Posterior vena cava (tissue), 2 donors: Measurements from ENCODE around the gene ATP5MC3. TPM values are rescaled to one million over a fixed set of nuclear protein-coding genes. Genes with fewer than 3 reads are reported as not detected.
A peak's percentile ranks its signal among the peaks of the same experiment; 100 is the strongest.
"Not testable (repeated sequence)": the region's sequence is repeated elsewhere in the genome, so short reads cannot be mapped to it uniquely, and the experiment has no call there.

ENCODE experiments used
- DNase-seq: peaks from one replicate; pipeline ENCODE4 v3.0.0-alpha.2; 2020; ENCODE audit warnings: low spot score
- intact Hi-C, 2 donors: fragments of 100-400 bp; cut with DNase I; formaldehyde crosslinking; loops; one replicate each; pipeline versions ENCODE4 v1.14.1 to v1.14.2; 2022 to 2023
- long read RNA-seq, 2 donors: library from polyadenylated mRNA; unstranded; transcript quantifications; one replicate each; pipeline ENCODE4 v2.0.0, GENCODE V29; 2020 to 2021
- total RNA-seq, 2 donors: library from RNA; stranded (reverse); fragmentation: NEBNext Ultra II Directional; extraction: Animal tissue kit (Norgen Biotek cat#: 25700); gene quantifications; one replicate each; pipeline ENCODE4 v1.2.1, GENCODE V29; 2021
- donor health status: DM: yes; HTN: yes; CAD: no.
- donor health status: DM: yes; HTN: yes; CAD: no.

The ATP5MC3 gene
- total RNA-seq = 100 to 1,000 TPM; 120 to 139 TPM
- long read RNA-seq, donor 1, full-length matches to known transcripts = 29 of 33 reads
- long read RNA-seq, donor 1, partial matches to known transcripts = 3 of 33 reads
- long read RNA-seq, donor 1, other reads (novel, unspliced or antisense) = 1 of 33 reads
- long read RNA-seq, donor 2, full-length matches to known transcripts = 59 of 61 reads
- long read RNA-seq, donor 2, partial matches to known transcripts = 1 of 61 reads
- long read RNA-seq, donor 2, other reads (novel, unspliced or antisense) = 1 of 61 reads

DNA sequence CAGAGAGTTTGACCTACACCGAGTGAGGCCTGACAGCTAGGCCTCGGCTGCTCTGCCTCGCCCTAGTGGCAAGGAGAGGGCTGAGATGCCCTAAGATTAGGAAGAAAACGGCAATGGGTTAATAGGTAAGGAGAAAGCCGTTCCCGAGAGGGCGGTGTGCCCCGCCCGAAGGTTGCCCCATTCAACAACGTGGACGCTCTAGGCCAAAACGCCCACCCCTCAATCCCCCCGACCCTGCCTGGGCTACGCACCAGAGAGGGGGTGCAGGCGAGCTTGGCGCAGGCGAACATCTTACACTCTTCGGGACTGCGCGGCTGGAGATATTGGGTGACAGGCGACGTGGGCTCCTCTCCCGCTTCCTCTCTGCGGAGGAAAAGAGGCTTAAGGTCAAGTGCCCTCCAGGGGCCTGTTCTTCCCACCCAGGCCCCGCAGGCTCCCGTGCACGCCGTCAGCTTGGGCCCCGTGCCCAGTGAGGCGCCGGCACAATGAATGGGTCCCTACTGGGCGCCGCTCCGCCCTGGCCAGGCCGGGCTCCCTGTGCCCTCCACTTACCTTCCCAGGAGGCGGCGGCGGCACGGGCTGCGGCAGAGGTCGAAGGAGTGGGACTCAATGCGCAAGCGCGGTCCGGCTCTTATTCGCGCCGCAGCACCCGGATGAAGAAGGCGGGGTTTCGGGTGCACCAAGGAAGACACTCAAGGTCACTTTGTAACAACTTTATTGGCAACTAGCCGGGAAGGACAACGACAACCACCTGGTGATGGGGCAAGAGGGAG is at the start of gene ATP5MC3:
TSS of gene ATP5MC3 (minus strand) at position 607 of the 773 bp plus-strand sequence. CDS start at position 290, 317 bp downstream.
- intact Hi-C loops = no loop called here
- DNase-seq = peak; percentile 98

DNA sequence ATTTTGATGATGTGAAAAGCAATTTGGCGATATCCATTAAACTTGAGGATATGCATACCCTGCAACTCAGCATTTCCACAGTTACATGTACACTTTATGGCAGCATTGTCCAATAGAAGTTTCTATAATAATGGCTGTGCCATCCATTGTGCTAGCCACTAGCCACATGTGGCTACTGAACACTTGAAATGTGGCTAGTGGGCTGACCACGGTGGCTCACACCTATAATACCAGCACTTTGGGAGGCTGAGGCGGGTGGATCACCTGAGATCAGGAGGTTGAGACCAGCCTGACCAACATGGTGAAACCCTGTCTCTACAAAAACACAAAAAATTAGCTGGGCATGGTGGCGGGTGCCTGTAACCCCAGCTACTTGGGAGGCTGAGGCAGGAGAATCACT is 47.1 kb upstream of the ATP5MC3 start:
- intact Hi-C loops, DNase-seq: not testable (repeated sequence)

DNA sequence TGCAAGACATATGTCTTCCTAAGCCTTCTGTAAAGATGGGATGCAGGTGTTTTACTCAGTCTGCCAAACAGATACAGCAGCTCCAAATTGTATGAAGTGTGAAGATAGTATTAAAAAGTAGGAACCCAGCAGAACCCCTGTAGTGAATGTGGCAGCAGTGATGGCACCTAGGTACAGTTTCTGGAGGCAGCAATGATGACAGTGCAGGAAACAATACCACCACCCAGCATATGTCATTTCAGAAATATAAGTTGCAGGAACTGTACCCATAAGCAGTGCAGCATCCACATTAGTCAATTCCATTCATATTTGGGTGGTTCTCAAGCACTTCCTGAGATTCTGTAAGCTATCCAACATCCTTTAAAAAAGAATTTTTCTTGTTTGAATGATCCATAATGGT is 46.7 kb upstream of the ATP5MC3 start:
- DNase-seq = no peak
- intact Hi-C loops = no loop called here

DNA sequence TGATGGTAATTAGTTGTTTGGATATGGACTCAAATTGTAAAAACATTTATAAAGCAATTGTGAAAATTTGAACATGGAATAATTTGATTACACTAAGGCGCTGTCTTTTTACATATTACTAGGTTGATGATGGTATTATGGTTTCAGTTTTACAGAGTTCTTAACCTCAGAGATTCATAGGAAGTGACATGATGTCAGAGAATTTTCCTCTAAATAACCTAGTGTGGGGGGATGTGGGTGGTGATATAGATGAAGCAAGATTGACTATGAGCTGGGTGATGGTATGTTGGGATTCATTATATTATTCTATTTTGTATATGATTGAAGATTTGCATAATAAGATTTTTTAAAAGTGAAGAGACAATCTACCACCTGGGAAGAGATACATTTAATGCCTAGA is 45.9 kb upstream of the ATP5MC3 start:
- no peak for DNase-seq
- intact Hi-C loops = no loop called here

DNA sequence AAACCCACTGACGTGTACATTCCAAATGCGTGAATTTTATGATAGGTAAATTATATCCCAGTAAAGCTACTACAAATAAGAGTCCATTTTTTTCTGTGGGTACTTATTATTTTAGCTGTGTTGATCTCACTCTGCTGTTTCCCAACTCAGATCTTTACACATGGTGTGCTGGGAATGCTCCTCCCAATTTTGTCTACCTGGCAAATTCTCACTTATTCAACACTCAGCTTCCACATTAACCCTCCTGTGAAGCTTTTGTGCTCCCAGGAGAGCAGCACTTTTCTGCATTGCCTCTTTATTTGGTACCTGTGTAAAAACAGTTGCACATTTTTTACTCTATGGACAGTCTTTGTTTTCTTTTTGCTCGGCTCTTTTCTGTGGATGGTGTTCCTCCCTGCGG is 38.6 kb upstream of the ATP5MC3 start:
- DNase-seq = no peak
- intact Hi-C loops = no loop called here

DNA sequence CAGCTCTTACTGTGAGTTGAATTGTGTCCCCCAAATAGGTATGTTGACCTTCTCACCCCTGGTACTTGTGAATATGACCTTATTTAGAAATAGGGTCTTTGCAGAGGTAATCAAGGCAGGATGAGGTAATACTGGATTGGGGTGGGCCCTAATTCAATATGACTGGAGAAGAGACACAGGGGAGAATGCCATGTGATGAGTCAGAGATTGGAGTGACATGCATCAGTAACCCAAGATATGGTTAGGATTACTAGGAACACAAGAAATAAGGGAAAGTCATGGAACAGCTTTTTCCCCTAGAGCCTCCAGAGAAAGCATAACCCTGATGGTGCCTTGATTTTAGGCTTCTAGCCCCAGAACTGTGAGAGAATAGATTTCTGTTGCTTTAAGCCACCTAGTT is 37.0 kb upstream of the ATP5MC3 start:
- no peak for DNase-seq
- intact Hi-C loops = no loop called here

DNA sequence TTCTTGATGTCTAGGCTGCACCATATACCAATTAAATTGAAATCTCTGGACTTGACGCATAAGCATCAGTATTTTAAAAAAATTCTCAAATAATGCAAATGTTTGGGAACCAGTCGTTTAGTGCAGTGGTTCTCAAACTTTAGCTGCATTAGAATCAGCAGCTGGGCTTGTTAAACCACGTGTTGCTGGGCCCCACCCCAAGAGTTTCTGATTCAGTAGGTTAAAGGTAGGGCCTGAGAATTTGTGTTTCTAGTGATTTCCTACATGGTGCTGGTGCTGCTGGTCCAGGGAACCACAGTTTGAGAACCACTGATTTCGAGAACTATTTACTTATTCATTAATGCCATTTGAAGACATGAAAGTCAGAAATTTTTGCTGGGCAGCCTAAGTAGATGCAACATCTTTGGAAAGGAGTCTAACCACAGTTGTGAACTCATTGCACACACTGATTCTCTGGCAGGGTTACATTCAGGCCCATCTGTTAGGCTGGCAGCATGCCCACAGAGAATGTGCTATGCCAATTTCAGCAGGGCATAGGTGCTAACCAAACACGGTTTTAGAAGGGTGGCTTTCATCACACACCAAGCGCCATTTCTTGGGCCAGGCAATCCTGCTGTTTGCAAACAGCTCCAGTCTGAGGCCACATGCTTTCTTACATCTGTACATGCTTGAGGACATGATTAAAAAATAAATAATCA is 26.4 kb upstream of the ATP5MC3 start:
- no peak for DNase-seq
- intact Hi-C loops = no loop called here

DNA sequence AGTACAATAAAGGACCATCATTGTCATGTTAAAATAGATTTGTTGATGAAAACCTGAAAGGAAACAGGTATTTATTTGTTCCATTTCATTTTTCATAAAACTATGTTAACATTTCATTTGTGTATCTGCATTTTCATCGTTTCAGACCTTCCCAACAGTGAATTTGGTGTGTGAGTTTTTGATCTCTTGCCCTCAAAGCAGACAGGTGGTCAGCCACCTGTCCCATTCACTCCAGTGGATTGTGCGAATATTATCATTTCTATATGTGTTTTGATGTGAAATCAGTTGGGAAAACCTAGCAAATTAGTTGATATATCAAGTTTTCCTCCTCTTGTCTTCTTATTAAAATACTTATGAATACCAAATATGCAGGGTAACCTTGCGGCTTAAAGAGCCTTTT is 25.4 kb upstream of the ATP5MC3 start:
- DNase-seq = no peak
- intact Hi-C loops = no loop called here

DNA sequence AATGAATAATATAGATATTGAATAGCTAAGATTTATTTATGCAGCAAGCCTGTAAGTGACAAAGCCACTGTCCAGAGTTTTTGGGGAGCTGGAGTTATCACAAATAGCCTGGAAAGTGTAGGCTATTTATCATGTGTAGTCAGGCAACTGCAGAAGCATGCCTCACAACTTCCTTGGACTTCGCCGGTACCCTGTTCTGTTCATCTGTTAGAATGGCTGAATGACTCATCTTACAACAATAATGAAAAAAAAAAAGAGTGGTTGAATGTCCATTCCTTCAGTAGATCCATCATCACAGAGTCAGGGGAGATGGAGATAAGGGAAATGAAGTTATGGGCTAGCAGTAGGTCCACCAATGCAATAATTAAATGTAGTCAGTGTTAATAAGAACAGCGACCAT is 24.0 kb upstream of the ATP5MC3 start:
- intact Hi-C loops = no loop called here
- no peak for DNase-seq

DNA sequence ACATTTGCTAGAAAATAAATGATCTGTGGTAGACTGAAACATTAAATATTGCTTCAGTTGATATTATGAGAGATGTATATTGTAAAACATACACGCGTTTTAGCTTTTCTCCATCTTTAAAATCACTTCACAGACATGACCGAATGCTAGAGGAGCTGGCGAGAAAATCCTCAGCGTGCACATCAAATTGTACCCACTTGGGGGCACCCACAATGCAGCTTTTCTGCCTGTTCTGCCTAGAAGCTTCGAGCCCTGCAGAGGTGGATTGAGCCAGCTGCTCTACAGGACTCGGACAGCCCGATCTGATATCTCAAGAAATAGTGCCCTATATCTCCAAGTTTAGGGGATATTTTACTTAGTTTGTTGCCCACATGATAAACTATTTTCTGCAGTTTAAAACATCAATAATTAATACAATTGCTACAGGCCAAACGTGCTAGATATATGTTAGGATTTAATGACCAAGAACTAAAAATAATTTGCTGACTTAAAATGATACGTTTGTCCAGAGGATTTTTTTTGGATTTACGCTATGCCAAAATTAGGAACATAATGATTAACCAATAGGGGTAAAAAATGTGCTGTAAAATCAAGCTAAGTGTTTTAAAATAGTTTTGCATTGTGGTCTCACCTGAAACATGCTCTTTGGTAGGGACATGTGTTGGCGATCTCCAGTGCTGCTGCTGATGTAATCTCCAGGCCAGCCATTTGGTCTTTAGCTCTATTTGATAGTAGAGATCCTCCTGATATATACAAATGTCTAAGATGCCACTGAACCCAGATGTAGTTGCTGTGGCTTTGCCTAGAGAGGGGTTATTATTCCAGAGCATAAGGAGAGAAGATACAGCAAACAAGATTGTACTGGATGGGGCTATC is 22.3 kb upstream of the ATP5MC3 start:
- DNase-seq = no peak
- intact Hi-C loops = no loop called here

DNA sequence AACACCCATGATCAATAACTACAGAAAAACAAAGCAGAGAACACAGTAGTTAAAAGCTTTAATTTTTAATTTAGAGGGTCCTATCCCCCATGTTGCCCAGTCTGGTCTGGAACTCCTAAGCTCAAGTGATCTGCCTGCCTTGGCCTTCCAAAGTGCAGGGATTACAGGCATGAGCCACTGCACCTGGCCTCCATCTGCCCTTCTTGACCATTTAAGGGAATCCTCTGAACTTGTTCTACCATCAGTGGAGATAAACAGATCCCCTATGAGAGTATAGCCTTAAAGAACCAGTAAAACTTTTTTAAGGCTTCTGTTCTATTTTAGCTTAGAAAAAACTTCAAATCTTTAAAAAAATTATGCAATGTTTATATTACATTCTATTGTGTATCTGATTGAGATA is 13.5 kb upstream of the ATP5MC3 start:
- intact Hi-C loops = no loop called here
- DNase-seq = no peak

DNA sequence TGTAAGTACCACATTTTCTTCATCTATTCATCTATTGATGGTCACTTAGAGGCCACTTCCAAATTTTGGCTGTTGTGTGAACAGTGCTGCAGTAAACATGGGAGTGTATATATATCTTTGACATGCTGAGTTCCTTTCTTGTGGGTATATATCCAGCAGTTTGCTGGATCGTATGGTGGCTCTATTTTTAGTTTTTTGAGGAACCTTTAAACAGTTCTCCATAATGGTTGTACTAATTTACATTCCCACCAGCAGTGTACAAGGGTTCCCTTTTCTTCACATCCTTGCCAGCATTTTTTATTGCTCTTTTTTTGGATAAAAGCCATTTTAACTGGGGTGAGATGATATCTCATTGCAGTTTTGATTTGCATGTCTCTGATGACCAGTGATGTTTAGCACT is 7.3 kb upstream of the ATP5MC3 start:
- DNase-seq = no peak
- intact Hi-C loops = no loop called here

DNA sequence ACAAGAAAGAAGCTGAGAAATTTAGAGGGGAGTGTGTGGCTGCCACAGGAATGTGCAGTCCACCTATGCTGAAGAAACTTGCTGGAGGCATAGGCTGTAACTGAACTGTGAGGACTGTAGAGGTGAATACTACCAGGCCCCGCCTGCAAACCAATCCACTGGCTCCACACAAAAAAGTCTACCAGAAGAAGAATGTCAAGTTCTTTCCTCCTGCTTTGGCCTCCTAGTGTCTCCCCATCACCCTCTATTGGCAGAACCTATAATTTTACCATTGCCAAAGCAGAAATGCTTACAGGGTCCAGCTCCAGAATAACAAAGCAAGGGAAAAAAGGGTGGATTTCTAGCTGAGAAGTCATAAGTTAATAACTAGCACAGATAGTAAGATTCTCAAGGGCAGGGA is 5.9 kb upstream of the ATP5MC3 start:
- DNase-seq = no peak
- intact Hi-C loops = no loop called here

DNA sequence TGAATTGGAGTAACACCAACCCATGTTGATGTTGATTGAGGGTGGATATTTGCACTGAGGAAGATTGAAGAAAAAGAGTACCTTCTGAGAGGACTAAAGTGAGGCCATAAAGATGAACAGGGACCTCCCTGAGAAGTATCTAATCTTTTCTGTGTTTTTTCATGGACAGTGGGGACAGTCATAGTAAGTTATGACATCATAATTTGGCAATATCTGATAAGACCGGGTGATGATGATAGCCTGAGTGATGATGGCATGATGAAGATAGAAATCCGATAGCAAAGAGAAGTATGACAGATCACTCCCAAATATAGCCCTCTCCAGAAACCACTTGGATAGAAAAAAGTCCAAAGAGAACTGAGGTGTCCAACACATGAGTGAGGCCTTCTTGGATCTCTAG is 2.2 kb upstream of the ATP5MC3 start:
- DNase-seq = no peak
- intact Hi-C loops = no loop called here

DNA sequence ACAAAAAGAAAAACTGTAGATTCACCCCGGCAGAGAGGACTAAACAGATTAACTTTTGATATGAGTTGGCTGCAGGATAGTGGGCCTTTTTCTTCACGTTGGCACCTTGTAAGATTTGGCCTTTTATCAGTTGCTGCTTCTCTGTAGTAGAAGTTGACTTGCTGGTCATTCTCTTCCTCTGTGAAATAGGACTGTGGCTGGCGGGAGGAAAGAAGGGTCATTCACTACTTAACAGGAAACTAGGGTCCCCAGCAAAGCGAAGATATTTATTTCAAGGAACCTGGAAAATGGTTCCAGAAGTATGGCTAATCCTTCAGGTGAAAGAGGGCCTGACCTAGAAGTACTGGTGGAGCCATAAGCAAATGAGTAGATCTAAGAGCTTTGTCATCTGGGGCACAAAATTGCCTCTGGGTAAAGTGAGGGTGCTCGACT is 383 bp upstream of the ATP5MC3 start:
- intact Hi-C loops = no loop called here
- DNase-seq = no peak

DNA sequence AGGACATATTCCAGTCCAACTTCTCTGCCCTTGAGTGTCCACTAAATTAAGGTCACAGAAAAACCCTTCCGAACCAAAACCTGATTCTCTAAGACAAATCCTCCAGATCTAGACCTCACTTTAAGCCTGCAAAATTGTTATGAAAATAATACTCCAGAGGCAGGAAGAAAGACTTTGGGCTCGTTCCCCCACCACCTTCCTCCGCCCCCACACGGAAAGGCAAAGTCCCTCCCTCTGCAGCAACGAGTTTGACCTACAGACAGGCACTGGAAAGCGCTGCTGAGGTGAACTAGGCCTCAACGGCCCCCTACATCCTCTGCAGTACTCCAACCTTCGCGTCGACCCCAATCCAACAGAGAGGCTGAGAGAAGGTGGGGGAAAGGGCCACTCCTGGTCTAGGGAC is 808 bp downstream of the ATP5MC3 start:
- intact Hi-C loops = no loop called here
- DNase-seq = peak; percentile 75

DNA sequence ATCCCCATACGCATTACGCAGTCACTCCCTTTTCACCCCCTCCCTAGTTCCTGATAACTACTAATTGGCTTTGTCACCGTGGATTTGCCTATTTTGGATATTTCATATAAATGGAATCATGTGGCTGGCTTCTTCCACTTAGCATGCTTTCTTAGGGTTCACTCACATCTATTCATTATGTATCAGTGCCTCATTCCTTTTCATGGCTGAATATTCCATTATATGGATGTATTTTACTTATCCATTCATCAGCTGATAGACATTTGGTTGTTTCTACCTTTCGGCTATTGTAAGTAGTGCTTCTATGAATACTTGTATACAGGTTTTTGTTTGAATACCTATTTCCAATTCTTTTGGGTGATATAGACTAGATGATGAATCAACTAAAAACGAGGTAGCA is 4.9 kb downstream of the ATP5MC3 start:
- DNase-seq = no peak
- intact Hi-C loops = no loop called here

DNA sequence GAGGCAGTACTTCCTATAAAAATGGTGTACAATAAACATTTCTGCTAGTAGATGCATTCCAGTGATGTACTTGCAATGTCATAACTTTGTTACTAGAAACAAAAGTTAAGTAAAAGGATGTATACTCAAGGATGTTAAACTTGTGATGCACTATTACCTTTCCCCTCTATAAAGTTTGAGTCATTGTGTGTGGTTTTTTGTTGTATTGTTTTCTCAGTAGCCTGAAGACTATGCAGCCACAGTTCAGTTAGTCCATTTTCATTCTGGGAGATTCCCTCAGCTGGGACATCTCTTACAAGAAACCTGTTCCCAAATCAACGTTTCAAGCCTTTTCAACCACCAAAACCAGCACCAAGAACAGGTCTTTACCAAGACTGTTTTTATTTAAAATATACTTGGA is 5.6 kb downstream of the ATP5MC3 start:
- intact Hi-C loops = no loop called here
- DNase-seq = no peak

DNA sequence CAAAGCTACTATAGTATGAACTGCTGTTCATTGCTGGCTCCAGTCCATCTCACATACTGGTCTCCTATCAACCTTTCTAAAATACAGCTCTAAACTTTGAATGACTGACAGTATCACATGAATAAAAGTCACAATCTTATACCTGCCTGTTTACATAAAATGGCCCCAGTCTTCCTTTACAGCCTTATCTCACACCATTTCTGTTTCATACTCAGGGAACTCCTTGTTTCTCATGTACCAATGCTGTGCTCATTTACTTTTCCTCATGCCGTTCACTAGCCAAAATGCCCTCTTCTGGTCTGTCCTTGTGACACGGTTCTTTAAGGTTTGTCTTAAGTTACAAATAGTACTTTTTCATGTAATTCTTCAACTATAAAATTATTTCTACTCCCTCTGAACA is 6.2 kb downstream of the ATP5MC3 start:
- no peak for DNase-seq
- intact Hi-C loops = no loop called here
